ENCODE measurements around the gene TRIM17.
A peak's percentile ranks its signal among the peaks of the same experiment; 100 is the strongest.

The TRIM17 gene, protein sequence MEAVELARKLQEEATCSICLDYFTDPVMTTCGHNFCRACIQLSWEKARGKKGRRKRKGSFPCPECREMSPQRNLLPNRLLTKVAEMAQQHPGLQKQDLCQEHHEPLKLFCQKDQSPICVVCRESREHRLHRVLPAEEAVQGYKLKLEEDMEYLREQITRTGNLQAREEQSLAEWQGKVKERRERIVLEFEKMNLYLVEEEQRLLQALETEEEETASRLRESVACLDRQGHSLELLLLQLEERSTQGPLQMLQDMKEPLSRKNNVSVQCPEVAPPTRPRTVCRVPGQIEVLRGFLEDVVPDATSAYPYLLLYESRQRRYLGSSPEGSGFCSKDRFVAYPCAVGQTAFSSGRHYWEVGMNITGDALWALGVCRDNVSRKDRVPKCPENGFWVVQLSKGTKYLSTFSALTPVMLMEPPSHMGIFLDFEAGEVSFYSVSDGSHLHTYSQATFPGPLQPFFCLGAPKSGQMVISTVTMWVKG

DNA sequence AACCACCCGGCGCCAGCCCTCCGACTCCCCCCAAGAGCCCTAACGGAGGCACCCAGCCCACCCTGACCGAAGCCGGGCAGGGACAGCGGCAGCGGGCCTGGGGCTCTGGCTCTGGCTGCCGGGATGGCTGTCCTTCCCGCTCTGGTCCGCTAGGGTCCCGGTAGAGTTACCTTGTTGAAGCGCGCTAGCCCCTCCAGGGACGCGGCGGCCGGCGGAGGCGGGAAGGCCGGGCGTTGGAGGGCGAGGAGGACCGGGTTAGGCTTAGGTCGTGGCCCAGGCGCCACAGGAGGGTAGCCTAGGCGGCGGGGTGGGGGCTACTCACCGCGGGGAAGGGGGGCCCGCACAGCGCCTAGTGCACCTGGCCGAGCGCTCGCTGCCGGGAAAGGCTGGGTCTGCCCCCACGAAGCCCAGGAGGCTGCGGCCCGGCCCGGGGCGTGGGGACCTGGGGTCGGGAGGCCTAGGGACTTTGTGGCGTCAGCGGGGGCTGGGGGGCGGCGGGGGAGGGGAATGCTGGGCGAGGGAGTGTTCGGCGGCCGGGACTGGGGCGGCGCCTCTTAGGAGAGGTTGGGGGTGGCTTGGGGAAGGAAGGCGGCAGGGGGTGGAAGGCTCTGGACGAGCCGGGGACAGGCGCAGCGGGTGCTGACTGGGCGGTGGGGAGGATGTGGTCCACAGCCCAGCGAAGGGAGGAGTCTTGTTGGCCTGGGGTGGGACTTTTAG is at the start of gene TRIM17:
TSS of gene TRIM17 (minus strand) at position 645 of the 717 bp plus-strand sequence. CDS start 1,789 bp downstream, outside the sequence.
- peak; percentile 57 for DNase-seq

DNA sequence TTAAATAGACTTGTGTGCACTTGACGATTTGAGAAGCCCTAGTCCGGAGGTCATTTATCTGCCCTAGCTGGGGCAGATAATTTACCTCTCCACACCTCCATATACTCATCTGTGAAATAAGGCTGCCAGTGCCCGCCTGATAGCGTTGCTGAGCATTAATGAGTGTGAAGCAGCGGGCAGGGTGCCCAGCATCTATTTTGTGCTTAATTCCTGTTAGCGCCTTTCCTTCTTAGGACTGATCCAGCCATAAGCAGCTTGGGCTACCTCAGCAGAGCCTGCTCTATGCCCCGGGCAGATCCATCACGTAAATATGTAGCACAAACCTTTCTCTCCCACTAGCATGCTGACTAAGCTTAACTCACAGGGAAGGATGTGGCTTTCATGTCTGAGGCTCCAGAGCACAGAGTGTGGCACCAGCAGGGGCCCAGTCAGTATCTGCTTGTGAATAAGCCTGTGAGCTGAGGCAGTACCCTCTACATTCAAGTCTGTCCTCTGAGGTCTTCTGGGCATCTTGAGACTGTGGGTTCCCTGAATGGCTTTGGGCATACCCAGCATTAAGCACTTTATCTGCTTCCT is 49.0 kb upstream of the TRIM17 start:
- DNase-seq, result no peak

DNA sequence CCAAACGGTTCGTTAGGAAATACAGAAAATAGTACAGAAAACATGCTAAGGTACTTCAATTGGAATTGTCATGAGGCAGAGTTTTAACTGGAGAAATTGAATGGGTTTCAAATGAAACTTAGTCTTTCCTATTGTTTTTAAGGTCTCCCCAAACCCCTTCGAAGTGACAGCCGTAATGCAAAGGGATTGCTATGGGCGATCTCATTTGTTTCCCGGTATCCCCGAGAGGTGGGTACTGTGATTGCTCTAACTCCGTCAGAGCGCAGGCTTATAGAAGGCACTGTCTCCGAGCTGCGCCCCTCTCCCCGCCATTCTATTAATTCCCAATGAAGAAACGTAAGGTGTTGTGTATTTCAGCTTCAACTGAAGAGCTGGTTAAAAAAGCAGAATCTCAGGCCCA is 48.5 kb upstream of the TRIM17 start:
- no peak for DNase-seq

DNA sequence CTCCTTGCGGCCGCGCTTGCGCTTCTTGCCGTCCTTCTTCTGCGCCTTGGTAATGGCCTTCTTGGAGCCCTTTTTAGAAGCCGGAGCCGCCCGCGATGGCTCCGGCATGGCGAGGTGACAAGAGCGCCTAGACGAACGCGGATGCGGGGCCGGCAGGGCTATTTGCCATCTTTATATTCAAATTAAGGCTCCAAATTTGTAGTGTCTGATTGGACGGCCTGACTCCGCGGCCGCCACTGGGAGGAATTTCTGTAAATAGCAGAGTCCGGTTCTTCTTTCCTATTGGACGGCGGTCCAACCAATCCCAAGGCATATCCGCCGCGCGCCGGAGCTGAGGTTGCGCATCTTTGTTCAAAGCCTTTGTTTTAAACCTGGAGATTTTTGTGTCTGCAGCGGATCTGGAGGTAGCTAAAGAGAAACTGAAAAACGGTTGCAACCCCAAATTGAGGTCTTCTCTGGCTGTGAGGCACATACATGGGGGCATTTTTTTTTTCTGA is 47.9 kb upstream of the TRIM17 start:
- peak; percentile 92 for DNase-seq

DNA sequence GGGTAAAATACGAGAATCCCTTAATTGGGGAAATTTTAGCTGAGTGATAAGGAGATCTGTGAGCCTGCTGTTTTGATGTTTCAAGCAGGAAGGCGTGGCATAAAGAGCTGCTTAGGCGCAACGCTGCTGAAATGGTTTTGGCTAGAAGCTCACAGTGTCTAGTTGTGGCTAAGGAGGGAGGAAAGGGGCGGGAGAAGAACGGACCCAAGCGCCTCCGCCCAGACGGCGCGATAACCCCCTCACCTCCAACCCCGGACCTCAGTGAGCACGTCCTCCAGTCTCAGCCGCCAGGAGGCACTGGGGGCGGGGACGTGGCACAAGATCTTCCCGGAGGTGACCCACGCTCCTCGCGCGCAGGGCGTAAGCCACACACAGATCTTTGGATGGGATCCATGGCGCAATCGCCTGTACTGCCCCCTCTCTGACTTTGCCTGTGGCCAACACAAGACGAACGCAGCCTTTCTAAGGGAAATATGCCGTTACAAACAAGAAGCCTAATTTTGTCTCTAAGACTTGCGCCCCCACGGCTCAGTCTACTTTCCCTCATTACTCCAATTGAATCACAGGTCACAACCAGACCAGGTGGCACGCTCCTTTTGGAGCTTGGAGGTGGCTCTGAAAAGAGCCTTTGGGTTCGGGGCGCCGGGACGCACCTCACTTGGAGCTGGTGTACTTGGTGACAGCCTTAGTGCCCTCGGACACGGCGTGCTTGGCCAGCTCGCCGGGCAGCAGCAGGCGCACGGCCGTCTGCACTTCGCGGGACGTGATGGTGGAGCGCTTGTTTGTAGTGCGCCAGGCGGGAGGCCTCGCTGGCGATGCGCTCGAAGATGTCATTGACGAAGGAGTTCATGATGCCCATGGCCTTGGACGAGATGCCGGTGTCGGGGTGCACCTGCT is 47.1 kb upstream of the TRIM17 start:
- DNase-seq, result peak; percentile 80

DNA sequence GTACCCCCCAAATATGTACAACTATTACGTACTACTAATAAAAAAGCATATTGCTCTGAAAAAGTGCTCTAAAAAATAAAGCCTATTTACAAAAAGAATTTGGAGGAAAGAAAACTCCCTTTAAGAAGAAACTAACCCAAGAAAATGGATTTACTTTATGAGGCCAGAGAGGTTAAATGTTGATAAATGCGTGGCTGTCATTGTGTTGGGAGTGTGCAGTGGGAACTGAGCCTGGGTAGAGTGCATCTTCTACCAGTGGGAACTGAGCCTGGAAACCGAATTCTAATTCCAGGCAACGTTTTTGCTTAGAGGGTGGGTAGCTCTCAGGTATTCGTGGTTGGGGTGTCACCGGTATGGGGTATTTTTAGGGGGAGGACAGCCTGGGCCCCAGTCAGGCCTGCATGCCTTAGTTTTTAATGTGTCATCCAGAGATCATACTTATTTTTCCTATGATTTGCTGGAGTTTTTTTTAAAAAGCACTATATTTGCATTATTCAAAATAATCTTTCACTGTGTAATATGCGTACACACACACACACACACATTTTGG is 46.4 kb upstream of the TRIM17 start:
- no peak for DNase-seq

DNA sequence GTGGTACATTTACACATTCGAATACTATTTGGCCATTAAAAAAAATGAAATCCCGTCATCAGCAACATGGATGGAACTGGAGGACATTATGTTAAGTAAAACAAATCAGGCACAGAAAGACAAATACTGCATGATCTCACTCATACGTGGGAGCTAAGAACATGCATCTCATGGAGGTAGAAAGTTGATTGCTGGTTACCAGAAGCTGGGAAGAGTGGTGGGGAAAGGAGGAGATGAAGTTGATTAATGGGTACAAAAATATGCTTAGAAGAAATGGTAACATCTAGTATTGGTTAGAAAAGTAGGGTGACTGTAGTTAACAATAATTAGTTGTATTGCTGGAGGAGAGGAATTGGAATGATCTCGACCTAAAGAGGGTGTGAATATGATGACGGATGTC is 45.9 kb upstream of the TRIM17 start:
- no peak for DNase-seq

DNA sequence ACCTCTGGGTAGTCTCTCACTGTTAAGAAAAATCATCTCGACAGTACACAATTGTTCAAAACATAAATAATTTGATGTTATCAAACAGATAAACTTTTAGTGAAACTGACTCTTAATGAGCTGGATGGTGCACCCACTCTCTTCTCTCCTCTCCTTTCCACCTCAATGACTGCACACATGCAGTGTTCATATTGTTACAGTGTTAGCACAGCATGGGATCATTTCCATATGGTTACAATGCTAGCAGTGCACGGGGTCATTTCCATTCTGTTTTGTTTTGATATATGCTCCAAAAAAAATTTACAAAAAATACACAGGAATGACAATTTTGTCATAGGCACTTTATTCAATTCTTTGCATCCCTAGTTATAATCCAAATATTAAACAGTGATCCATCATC is 44.2 kb upstream of the TRIM17 start:
- no peak for DNase-seq

DNA sequence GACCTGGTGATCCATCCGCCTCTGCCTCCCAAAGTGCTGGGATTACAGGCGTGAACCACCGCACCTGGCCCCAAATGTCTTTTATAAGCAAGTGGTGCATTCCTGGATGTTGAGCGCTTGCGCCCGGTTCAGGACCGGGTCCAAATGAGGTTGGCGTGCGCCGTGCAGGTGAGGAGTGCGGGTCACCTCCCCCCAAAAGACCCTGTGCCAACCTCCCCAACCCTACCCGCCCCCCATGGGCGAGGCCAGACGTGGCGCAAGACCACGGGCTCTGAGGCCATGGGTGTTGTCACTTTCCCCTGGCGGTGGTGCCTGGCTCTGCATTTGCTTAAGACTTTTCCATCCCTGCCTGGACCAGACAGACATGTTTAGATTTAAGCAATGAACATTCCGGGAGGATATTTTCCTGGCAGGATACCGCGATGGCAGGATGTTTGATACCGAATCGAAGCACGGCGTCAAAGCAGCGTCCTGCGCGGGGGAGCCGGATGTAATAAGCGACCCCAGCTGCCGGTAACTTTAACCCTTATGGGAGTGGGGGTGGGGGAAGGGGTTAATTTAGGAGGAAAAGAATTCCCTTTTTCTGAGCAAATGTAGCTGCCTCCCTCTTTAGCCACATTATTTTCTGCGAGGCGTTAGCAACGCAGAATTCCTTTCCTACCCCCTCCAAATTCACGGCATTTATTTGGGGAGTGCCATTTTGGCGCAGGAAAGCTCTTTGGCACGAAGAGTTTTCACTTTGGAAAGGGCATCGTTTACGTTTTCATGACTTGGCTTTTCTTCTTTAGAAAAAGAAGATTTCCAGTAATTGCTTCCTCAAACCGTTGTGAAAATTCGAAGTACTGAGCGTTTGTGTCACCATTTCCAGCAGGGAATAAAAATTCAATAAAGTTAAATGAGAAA is 42.7 kb upstream of the TRIM17 start:
- peak; percentile 78 for DNase-seq

DNA sequence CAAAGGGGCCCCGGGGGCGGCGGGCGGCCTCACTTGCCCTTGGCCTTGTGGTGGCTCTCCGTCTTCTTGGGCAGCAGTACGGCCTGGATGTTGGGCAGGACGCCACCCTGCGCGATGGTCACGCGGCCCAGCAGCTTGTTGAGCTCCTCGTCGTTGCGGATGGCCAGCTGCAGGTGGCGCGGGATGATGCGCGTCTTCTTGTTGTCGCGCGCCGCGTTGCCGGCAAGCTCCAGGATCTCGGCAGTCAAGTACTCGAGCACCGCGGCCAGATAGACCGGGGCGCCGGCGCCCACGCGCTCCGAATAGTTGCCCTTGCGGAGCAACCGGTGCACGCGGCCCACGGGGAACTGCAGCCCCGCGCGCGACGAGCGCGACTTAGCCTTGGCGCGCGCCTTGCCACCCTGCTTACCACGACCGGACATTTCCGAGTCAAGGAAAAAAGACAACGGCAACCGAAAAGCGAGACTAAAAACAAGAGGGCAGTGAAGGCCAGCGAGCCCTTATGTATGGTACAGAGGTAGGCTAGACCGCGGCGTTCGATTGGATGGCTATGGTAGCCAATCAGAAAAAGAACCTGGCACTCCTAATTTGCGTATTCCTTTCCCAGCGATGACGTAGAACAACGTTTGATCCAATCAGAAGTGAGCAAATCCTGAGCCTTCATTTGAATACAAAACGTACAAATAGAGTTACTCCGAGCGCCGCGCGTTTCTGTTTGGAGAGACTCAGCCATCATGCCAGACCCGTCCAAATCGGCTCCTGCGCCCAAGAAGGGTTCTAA is 40.9 kb upstream of the TRIM17 start:
- DNase-seq, result peak; percentile 90

DNA sequence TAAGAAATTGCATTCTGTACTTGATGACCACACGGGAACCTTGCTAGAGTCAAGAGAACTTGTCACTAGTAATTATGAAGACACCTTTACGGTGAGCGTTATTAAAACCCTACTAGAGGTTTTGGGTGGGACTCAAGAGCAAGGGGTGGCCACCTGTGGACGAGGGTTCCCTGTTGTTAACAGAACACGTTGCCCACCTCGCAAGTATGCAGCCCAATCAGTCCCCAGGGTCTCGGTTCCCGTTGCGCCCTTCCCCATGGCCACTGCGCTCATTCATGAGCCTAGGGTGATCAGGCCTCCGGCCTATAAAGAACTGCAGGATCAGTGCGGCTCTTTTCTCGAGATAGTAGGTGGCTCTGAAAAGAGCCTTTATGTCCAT is 40.3 kb upstream of the TRIM17 start:
- DNase-seq, result no peak

DNA sequence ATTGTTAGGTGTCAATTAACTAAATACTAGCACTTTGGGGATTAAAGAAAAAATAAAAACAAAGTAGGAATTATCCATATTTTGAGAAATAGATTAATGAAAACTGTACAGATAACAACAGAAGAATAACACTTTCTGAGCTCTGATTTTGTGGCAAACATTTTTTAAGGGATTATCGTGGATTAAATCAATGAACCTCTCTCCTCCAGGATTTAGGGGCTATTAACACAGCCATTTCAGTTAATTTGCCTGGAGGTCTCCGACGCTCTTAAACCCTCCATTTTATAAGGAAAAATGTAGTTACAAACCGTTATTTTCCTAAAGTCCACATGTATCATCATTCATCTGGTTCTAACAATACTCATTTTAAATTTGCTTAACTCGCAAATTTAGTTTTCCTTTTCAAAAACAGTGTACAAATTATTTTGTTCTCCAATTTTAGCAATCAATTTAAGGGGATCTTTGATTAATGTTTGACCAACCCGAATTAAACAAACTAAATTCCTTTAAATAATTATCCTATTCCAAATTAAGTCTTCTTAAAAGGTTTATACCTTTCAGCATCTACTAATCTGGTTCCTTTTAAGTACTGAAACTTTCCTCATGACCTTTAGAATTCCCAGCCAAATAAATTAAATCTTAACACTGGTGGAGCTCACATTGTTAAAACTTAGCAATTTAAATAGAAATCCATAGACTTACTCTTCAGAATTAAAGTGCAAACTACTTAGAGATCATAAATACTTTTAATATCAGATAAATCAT is 39.8 kb upstream of the TRIM17 start:
- no peak for DNase-seq

DNA sequence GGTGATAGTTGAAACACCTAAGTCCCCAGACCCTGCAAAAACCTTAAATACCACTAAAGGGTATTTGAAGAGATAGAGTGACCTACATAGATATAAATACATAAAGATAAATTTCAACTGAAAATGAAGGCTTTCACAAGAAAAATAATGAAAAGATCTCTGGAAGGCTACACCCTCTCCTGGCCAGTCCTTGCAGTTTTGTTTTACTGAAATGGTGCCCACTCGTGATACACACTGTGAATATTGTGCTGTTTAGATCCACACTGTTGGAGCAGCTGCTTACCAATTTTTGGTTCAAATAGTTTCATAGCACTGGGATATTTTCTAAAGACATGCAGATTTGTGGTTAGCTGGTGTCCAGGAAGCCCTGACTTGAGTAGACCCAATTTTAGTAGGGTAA is 39.1 kb upstream of the TRIM17 start:
- DNase-seq, result no peak

DNA sequence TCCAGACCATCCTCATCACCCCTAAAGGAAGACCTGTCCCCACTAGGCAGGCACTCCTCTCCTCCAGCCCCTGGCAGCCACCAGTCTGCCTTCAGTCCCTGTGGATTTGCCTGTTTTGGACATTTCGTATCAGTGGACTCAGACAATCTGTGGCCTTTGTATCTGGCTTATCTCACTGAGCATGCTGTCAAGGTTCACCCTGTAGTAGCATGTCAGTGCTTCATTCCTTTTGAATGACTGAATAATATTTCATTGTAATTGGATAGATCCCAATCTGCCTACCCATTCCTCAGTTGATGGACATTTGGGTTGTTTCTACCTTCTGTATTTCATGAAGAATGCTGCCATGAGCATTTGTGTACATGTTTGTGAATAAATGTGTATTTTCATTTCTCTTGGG is 37.6 kb upstream of the TRIM17 start:
- no peak for DNase-seq

DNA sequence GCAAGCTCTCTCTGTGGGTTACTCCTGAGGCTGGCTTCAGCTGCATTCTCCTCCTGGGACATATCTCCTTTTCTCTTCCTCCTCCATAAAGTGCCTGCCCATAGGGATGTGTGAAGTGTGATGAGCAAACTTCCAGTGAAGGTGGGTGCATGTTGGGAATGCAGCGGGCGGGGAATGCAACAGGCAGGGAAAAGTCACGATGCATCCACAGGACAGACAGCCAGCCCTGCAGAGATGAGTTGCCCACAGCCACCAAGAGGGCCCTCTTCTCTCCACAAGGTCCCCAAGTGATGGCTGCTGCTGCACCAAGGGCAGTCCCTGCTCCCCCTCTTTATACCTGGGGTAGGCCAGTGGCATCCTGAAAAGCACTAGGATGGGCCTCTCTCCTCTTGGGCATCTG is 37.0 kb upstream of the TRIM17 start:
- DNase-seq, result no peak

DNA sequence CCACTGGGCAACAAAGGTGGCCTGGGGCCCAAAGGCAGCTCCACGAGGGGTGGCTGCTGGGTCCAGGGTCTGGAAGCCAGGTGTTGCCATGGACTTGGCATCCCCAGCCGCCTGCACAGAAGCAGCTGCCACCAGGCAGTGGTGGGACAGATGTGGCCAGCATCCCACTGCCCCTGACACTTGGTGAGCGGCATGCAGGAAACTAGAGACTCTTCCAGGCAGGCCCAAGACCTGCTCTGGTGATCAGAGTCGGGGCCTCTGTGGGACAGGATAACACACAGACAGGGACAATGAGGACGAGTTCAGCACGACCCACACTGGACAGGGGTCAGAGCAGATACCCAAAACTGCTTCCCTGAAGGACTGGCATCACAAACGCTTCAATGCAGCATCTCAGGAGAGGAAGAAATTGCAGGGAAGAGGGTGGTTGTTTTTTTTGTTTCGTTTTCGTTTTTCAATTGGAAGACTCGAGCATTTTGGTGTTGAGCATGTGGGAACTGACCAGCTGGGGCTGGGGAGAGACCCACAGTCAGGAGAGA is 36.4 kb upstream of the TRIM17 start:
- no peak for DNase-seq

DNA sequence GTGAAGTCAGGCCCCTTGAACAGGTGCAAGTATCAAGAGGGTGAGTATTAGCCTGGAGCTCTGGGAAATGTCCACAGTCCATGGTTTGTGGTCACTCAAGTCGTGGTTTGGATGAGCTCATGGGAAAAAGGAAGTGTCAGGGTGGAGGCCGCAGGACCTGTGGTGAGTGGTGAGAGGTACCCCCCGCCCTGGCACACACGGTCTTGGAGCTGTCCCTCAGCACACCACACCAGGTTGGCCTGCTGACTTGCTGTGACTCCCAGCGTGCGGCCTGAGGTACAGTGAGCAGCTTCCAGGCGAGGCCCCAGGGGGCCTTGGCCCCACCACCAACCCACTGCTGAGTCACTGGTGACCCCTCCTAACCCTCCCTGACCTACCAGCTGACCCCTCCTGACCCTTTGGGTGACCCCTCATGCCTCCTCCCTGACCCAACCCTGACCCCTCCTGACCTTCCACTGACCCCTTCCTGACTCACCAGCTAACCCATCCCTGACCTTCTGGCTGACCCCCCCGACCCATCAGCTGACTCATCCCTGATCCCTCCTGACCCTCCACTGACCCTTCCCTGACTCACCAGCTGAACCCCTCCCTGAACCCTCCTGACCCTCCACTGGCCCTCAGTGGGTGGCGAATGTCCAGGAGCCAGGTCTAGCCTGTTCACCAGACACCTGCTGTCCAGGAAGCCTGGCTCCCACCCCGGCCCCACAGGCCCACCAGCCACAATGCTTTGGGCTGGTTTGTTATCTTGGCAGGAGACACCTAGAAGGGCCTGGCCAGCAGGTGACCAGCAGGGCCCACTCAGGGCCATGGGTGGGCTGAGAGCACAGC is 35.7 kb upstream of the TRIM17 start:
- no peak for DNase-seq

DNA sequence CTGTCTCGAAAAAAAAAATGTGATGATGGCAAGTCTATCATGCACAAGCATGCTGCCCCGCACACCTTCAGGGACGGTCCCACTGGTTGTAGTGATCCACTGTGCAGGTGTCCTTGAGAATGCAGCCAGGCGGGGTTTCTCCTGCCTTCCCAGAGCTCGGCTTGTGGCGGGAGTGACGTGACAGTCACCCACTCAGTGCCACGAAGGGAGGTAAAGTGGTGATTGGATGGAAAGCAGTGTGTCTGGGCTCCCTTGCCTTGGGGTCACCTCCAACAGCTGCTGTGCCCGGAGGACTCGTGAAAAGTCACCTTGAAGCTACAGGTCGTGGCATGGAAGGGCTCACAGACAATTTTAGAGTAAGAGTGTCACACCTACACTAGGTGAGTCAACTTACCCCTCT is 33.5 kb upstream of the TRIM17 start:
- DNase-seq, result no peak

Data from activated CD4-positive, alpha-beta T cell treated with anti-CD3 and anti-CD28 coated beads for 48 hours (primary cell).